GM12878 (cell line): Measurements from ENCODE around the gene PDE9A.

Experiments used
- CEBPB ChIP-seq, 2 experiments: fragments of 150-350 bp in 1 of 2; IDR thresholded peaks; 2 replicates each; pipeline ENCODE4 v1.6.1; 2012 to 2014; ENCODE audit warnings: low read depth in 2 of 2, low read length in 2 of 2, borderline replicate concordance in 1 of 2, inconsistent platforms in 1 of 2
- CTCF ChIP-seq, 3 experiments: IDR thresholded peaks in 2 of 3; conservative IDR thresholded peaks in 1 of 3; 2 replicates each; pipeline ENCODE4 v1.5.1; 2011; ENCODE audit warnings: low read depth in 3 of 3, low read length in 3 of 3, mild to moderate bottlenecking in 3 of 3, control low read depth in 2 of 3, moderate library complexity in 2 of 3, inconsistent platforms in 1 of 3, mixed read lengths in 1 of 3; ENCODE audit not compliant: control insufficient read depth in 2 of 3, insufficient read depth in 1 of 3; ENCODE audit errors: extremely low read depth in 1 of 3
- E4F1 ChIP-seq: fragments of 450-650 bp; IDR thresholded peaks from 2 replicates; pipeline ENCODE4 v1.6.1; 2018; ENCODE audit warnings: borderline replicate concordance, mild to moderate bottlenecking; ENCODE audit not compliant: partially characterized antibody
- EZH2 ChIP-seq: IDR thresholded peaks from 2 replicates; pipeline ENCODE4 v1.6.1; 2012; ENCODE audit warnings: low read depth, mild to moderate bottlenecking, control low read depth, inconsistent platforms, low read length, borderline replicate concordance; ENCODE audit not compliant: control insufficient read depth
- HDGF ChIP-seq: fragments of 450-650 bp; IDR thresholded peaks from 2 replicates; pipeline ENCODE4 v1.6.1; 2016; ENCODE audit warnings: antibody characterized with exemption
- POLR2A ChIP-seq: IDR thresholded peaks from 2 replicates; pipeline ENCODE4 v1.6.1; 2011; ENCODE audit warnings: low read depth, mild to moderate bottlenecking, low read length
- SMC3 ChIP-seq: IDR thresholded peaks from 2 replicates; pipeline ENCODE4 v1.6.1; 2011; ENCODE audit warnings: low read length, improper control_type of control experiment, borderline replicate concordance
- USF2 ChIP-seq: IDR thresholded peaks from 2 replicates; pipeline ENCODE4 v1.6.1; 2011; ENCODE audit warnings: low read depth, low read length, improper control_type of control experiment, borderline replicate concordance
- ZNF24 ChIP-seq: fragments of 450-650 bp; IDR thresholded peaks from 2 replicates; pipeline ENCODE4 v1.6.1; 2017; ENCODE audit warnings: antibody characterized with exemption, mild to moderate bottlenecking
- ZNF274 ChIP-seq: IDR thresholded peaks from one replicate; pipeline ENCODE4 v1.8.0; 2011; ENCODE audit not compliant: insufficient read length, insufficient read depth

- TF ChIP-seq USF2: no peak
- TF ChIP-seq EZH2: no peak
- TF ChIP-seq POLR2A: no peak
- TF ChIP-seq HDGF: no peak
- TF ChIP-seq CTCF (IDR thresholded peaks at IDR 0.05 in 2 of 3, conservative IDR thresholded peaks at IDR 0.05 in 1 of 3; ENCODE audit: control insufficient read depth in 2 of 3, extremely low read depth in 1 of 3, insufficient read depth in 1 of 3, low read depth in 3 of 3, low read length in 3 of 3): no peak
- no peak for TF ChIP-seq SMC3
- TF ChIP-seq ZNF24: no peak
- no peak for TF ChIP-seq CEBPB (IDR thresholded peaks at IDR 0.05; ENCODE audit: borderline replicate concordance in 1 of 2, low read depth in 2 of 2, low read length in 2 of 2)
- no peak for TF ChIP-seq ZNF274
- TF ChIP-seq E4F1: no peak
Observed at GRCh38 chr21:42733874-42734273, 80.5 kb downstream of the PDE9A start.
